Hepatocyte (in vitro differentiated cells): ENCODE measurements around the gene PRRT4. TPM values are rescaled to one million over a fixed set of nuclear protein-coding genes. Genes with fewer than 3 reads are reported as not detected.

Experiments used
- DNase-seq: peaks from one replicate; pipeline ENCODE4 v3.0.0-alpha.2; 2016; ENCODE audit warnings: low spot score
- H2AFZ ChIP-seq: fragments of 200-600 bp; sonication (generic); 2 replicates; pipeline ENCODE4 v1.6.0; 2016; ENCODE audit warnings: antibody characterized with exemption, mild to moderate bottlenecking
- H3K27ac ChIP-seq: fragments of 200-600 bp; sonication (generic); 2 replicates; pipeline ENCODE4 v1.5.1; 2016; ENCODE audit warnings: mild to moderate bottlenecking
- H3K27me3 ChIP-seq: fragments of 200-600 bp; sonication (generic); 2 replicates; pipeline ENCODE4 v1.6.1; 2016
- H3K36me3 ChIP-seq: fragments of 200-600 bp; sonication (generic); replicated peaks from 2 replicates; pipeline ENCODE4 v1.5.1; 2016; ENCODE audit warnings: low read depth; ENCODE audit not compliant: insufficient read depth
- H3K4me1 ChIP-seq: fragments of 200-600 bp; sonication (generic); 2 replicates; pipeline ENCODE4 v1.5.1; 2016; ENCODE audit warnings: mild to moderate bottlenecking, moderate library complexity; ENCODE audit not compliant: insufficient read depth
- H3K4me2 ChIP-seq: fragments of 200-600 bp; sonication (generic); 2 replicates; pipeline ENCODE4 v1.6.0; 2016
- H3K4me3 ChIP-seq: fragments of 200-600 bp; sonication (generic); 2 replicates; pipeline ENCODE4 v1.5.1; 2016; ENCODE audit warnings: mild to moderate bottlenecking
- H3K79me2 ChIP-seq: fragments of 200-600 bp; sonication (generic); 2 replicates; pipeline ENCODE4 v1.6.0; 2017; ENCODE audit warnings: mild to moderate bottlenecking
- H3K9me2 ChIP-seq: fragments of 200-600 bp; sonication (generic); replicated peaks from 2 replicates; pipeline ENCODE4 v1.6.0; 2017; ENCODE audit warnings: mild to moderate bottlenecking; ENCODE audit not compliant: insufficient read depth
- H3K9me3 ChIP-seq: fragments of 200-600 bp; sonication (generic); 2 replicates; pipeline ENCODE4 v1.5.1; 2016; ENCODE audit warnings: low read depth, mild to moderate bottlenecking
- H4K20me1 ChIP-seq: fragments of 200-600 bp; sonication (generic); 2 replicates; pipeline ENCODE4 v1.6.0; 2016; ENCODE audit warnings: mild to moderate bottlenecking; ENCODE audit not compliant: insufficient read depth, poor library complexity, severe bottlenecking
- EZH2 ChIP-seq: fragments of 200-600 bp; sonication (generic); IDR thresholded peaks from 2 replicates; pipeline ENCODE4 v1.6.1; 2016; ENCODE audit warnings: antibody characterized with exemption, mild to moderate bottlenecking, borderline replicate concordance
- EZH2phosphoT487 ChIP-seq: fragments of 200-600 bp; sonication (generic); IDR thresholded peaks from one replicate; pipeline ENCODE4 v1.6.1; 2018; ENCODE audit warnings: antibody characterized with exemption, mild to moderate bottlenecking, low read depth, moderate library complexity; ENCODE audit not compliant: unreplicated experiment, severe bottlenecking
- WGBS: methylation state at CpG from one replicate; pipeline ENCODE4 v1.1.6; 2016; ENCODE audit warnings: low lambda C conversion rate; ENCODE audit errors: missing lambda C conversion rate; 5-methylcytosine and 5-hydroxymethylcytosine counted together
- polyA plus RNA-seq: library from polyadenylated mRNA; unstranded; fragments of >200 nt; fragmentation: Nextera tagmentation; extraction: Ambion mirVana; gene quantifications from 2 replicates; pipeline ENCODE4 v1.2.1, GENCODE V29; 2016
- total RNA-seq: library from RNA; depleted of rRNA; stranded (reverse); fragments of >200 nt; gene quantifications from 2 replicates; pipeline ENCODE4 v1.2.3, GENCODE V29; 2014
- TF ChIP-seq, protein P1 (sequence below): fragments of 200-600 bp; sonication (generic); IDR thresholded peaks from 2 replicates; pipeline ENCODE4 v1.5.1; 2016; ENCODE audit warnings: antibody characterized with exemption, mild to moderate bottlenecking; ENCODE audit not compliant: poor library complexity

Gene PRRT4
- total and polyA plus RNA-seq, 2 experiments from 2014 or later = 2.2 to 4.1 TPM

- H3K79me2 ChIP-seq = peaks cover 11% of the 10 kb centered on the region
- H2AFZ ChIP-seq = no peak overlapping the region
- no peak overlapping the region for H3K4me3 ChIP-seq
- peaks cover 4% of the 10 kb centered on the region for H4K20me1 ChIP-seq
- WGBS = 74% methylated on average over 9 of the region's 9 CpGs
- TF ChIP-seq EZH2 (no peak), EZH2phosphoT487 (no peak)
- TF ChIP-seq, protein P1, sequence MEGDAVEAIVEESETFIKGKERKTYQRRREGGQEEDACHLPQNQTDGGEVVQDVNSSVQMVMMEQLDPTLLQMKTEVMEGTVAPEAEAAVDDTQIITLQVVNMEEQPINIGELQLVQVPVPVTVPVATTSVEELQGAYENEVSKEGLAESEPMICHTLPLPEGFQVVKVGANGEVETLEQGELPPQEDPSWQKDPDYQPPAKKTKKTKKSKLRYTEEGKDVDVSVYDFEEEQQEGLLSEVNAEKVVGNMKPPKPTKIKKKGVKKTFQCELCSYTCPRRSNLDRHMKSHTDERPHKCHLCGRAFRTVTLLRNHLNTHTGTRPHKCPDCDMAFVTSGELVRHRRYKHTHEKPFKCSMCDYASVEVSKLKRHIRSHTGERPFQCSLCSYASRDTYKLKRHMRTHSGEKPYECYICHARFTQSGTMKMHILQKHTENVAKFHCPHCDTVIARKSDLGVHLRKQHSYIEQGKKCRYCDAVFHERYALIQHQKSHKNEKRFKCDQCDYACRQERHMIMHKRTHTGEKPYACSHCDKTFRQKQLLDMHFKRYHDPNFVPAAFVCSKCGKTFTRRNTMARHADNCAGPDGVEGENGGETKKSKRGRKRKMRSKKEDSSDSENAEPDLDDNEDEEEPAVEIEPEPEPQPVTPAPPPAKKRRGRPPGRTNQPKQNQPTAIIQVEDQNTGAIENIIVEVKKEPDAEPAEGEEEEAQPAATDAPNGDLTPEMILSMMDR = no peak
- H3K4me2 ChIP-seq = peak overlapping the region; percentile 97
- H3K36me3 ChIP-seq = no peaks in the 10 kb centered on the region
- H3K9me2 ChIP-seq = no peaks in the 10 kb centered on the region
- DNase-seq = no peak
- no peaks in the 10 kb centered on the region for H3K27me3 ChIP-seq
- H3K4me1 ChIP-seq = peaks cover 32% of the 10 kb centered on the region
- no peaks in the 10 kb centered on the region for H3K9me3 ChIP-seq
- H3K27ac ChIP-seq = no peak overlapping the region
Observed at GRCh38 chr7:128404143-128404681, 42.7 kb upstream of the PRRT4 start.

- Histone ChIP-seq H3K36me3 (no peaks in the 10 kb centered on the region), H3K9me3 (no peaks in the 10 kb centered on the region), H3K4me3 (no peak overlapping the region), H3K9me2 (no peaks in the 10 kb centered on the region), H3K27ac (no peak overlapping the region), H3K4me2 (peak overlapping the region; percentile 97), H3K4me1 (peaks cover 27% of the 10 kb centered on the region), H2AFZ (no peak overlapping the region), H3K27me3 (no peaks in the 10 kb centered on the region), H3K79me2 (peaks cover 11% of the 10 kb centered on the region), H4K20me1 (peaks cover 4% of the 10 kb centered on the region)
- DNase-seq = no peak
- WGBS = 94% methylated on average over 5 of the region's 5 CpGs
- TF ChIP-seq, protein P1 = no peak
- TF ChIP-seq EZH2 = no peak
- TF ChIP-seq EZH2phosphoT487 = no peak
Observed at GRCh38 chr7:128403676-128404075, 42.2 kb upstream of the PRRT4 start.

- TF ChIP-seq, protein P1 = no peak
- TF ChIP-seq EZH2phosphoT487 (no peak), EZH2 (no peak)
- no peak for DNase-seq
- peaks cover 11% of the 10 kb centered on the region for H3K79me2 ChIP-seq
- whole genome bisulfite sequencing = 89% methylated on average over 2 of the region's 2 CpGs
- no peak overlapping the region for H3K27ac ChIP-seq
- H2AFZ ChIP-seq = no peak overlapping the region
- peaks cover 4% of the 10 kb centered on the region for H4K20me1 ChIP-seq
- no peaks in the 10 kb centered on the region for H3K36me3 ChIP-seq
- H3K4me1 ChIP-seq = peaks cover 19% of the 10 kb centered on the region
- H3K27me3 ChIP-seq = no peaks in the 10 kb centered on the region
- no peak overlapping the region for H3K4me3 ChIP-seq
- no peak overlapping the region for H3K4me2 ChIP-seq
- no peaks in the 10 kb centered on the region for H3K9me2 ChIP-seq
- H3K9me3 ChIP-seq = no peaks in the 10 kb centered on the region
Observed at GRCh38 chr7:128402356-128402755, 40.9 kb upstream of the PRRT4 start.

GRCh38 chr7:128400566-128400965, 39.1 kb upstream of the PRRT4 start:
- TF ChIP-seq, protein P1 = no peak
- TF ChIP-seq EZH2phosphoT487 (no peak), EZH2 (no peak)
- DNase-seq = no peak
- no peaks in the 10 kb centered on the region for H3K36me3 ChIP-seq
- peaks cover 11% of the 10 kb centered on the region for H3K79me2 ChIP-seq
- 98% methylated on average over 5 of the region's 5 CpGs for WGBS
- peaks cover 4% of the 10 kb centered on the region for H4K20me1 ChIP-seq
- no peaks in the 10 kb centered on the region for H3K9me2 ChIP-seq
- peaks cover 11% of the 10 kb centered on the region for H3K4me1 ChIP-seq
- no peak overlapping the region for H2AFZ ChIP-seq
- H3K9me3 ChIP-seq = no peaks in the 10 kb centered on the region
- H3K27ac ChIP-seq = no peak overlapping the region
- H3K4me3 ChIP-seq = no peak overlapping the region
- H3K27me3 ChIP-seq = no peaks in the 10 kb centered on the region
- no peak overlapping the region for H3K4me2 ChIP-seq
